GM12878 (cell line): Measurements from ENCODE around the gene HK2. TPM values are rescaled to one million over a fixed set of nuclear protein-coding genes. Genes with fewer than 3 reads are reported as not detected.

Experiments used
- ATAC-seq: fragments of 200-7000 bp; cut with Tn5 transposase; 3 replicates; pipeline ENCODE4 v1.9.1; 2020; ENCODE audit warnings: mild to moderate bottlenecking, moderate library complexity
- BruUV-seq: library from RNA; stranded (reverse); fragments of 400-500 nt; replicated peaks from 2 replicates; lab custom pipeline; 2021; lab: Mats Ljungman, UMichigan
- CTCF ChIA-PET: fragments of 300-600 bp; sonication (Branson Sonifier 250); formaldehyde crosslinking; extraction: SDS; loops from one replicate; lab custom pipeline; 2021; ENCODE audit warnings: inconsistent platforms; lab: Yijun Ruan, JAX
- POLR2A ChIA-PET: fragments of 350-600 bp; formaldehyde crosslinking; extraction: SDS; loops from one replicate; lab custom pipeline; 2021; ENCODE audit warnings: inconsistent platforms; lab: Charles Lee
- RAD21 ChIA-PET: fragments of 300-600 bp; sonication (Branson Sonifier 250); formaldehyde crosslinking; loops from one replicate; lab custom pipeline; 2023; ENCODE audit warnings: antibody characterized with exemption; ENCODE audit not compliant: unreplicated experiment; lab: Charles Lee
- SMC1A ChIA-PET: fragments of 300-600 bp; sonication (Branson Sonifier 250); formaldehyde crosslinking; loops from one replicate; lab custom pipeline; 2023; ENCODE audit not compliant: unreplicated experiment, uncharacterized antibody; lab: Charles Lee
- DNase-seq: peaks from one replicate; pipeline ENCODE4 v3.0.0-alpha.2; 2011; ENCODE audit warnings: low read depth, low spot score
- FAIRE-seq: peaks from 3 replicates; lab custom pipeline; 2011; peaks lifted over from hg19 to GRCh38; lab: Jason Lieb, UNC
- H2AFZ ChIP-seq: 2 replicates; pipeline ENCODE4 v1.6.0; 2011; ENCODE audit warnings: low read depth, low read length, control low read depth; ENCODE audit not compliant: control insufficient read depth
- H3K27ac ChIP-seq: 2 replicates; pipeline ENCODE4 v1.5.1; 2011; ENCODE audit warnings: control low read depth; ENCODE audit not compliant: control insufficient read depth, insufficient read depth
- H3K27me3 ChIP-seq, 2 experiments: replicated peaks in 1 of 2; 2 replicates each; pipeline versions ENCODE4 v1.6.0 to v1.6.1; 2011; ENCODE audit warnings: low read length in 1 of 2; ENCODE audit not compliant: control insufficient read depth in 2 of 2, insufficient read depth in 2 of 2
- H3K36me3 ChIP-seq, 2 experiments: 2 replicates each; pipeline ENCODE4 v1.5.1; 2011; ENCODE audit warnings: low read length in 1 of 2; ENCODE audit not compliant: control insufficient read depth in 2 of 2, insufficient read depth in 2 of 2
- H3K4me1 ChIP-seq: 2 replicates; pipeline ENCODE4 v1.6.1; 2011; ENCODE audit warnings: mild to moderate bottlenecking, low read length, moderate library complexity, mixed read lengths; ENCODE audit not compliant: control insufficient read depth, insufficient read depth
- H3K4me2 ChIP-seq: 2 replicates; pipeline ENCODE4 v1.6.0; 2011; ENCODE audit warnings: control low read depth; ENCODE audit not compliant: control insufficient read depth, insufficient read depth
- H3K4me3 ChIP-seq: fragments of 200-600 bp; sonication (generic); 2 replicates; pipeline ENCODE4 v1.5.1; 2016
- H3K79me2 ChIP-seq: 2 replicates; pipeline ENCODE4 v1.6.0; 2011; ENCODE audit warnings: low read length; ENCODE audit not compliant: control insufficient read depth, insufficient read depth
- H3K9ac ChIP-seq: 2 replicates; pipeline ENCODE4 v1.8.0; 2011; ENCODE audit warnings: low read length, control low read depth, mixed read lengths; ENCODE audit not compliant: control insufficient read depth, insufficient read depth
- H3K9me3 ChIP-seq: replicated peaks from 3 replicates; pipeline ENCODE4 v1.5.1; 2011; ENCODE audit warnings: mild to moderate bottlenecking, low read length; ENCODE audit not compliant: control insufficient read depth, insufficient read depth
- H4K20me1 ChIP-seq: 2 replicates; pipeline ENCODE4 v1.6.0; 2011; ENCODE audit not compliant: control insufficient read depth, insufficient read depth
- ATF7 ChIP-seq: fragments of 450-650 bp; IDR thresholded peaks from 2 replicates; pipeline ENCODE4 v1.6.1; 2016; ENCODE audit warnings: low read depth, mild to moderate bottlenecking
- BCL11A ChIP-seq: IDR thresholded peaks from 2 replicates; pipeline ENCODE4 v1.6.1; 2011; ENCODE audit warnings: low read depth, low read length
- CREB1 ChIP-seq: IDR thresholded peaks from 2 replicates; pipeline ENCODE4 v1.6.1; 2012; ENCODE audit warnings: low read depth, mild to moderate bottlenecking, inconsistent platforms
- CTCF ChIP-seq, 3 experiments: IDR thresholded peaks in 2 of 3; conservative IDR thresholded peaks in 1 of 3; 2 replicates each; pipeline ENCODE4 v1.5.1; 2011; ENCODE audit warnings: low read depth in 3 of 3, low read length in 3 of 3, mild to moderate bottlenecking in 3 of 3, control low read depth in 2 of 3, moderate library complexity in 2 of 3, inconsistent platforms in 1 of 3, mixed read lengths in 1 of 3; ENCODE audit not compliant: control insufficient read depth in 2 of 3, insufficient read depth in 1 of 3; ENCODE audit errors: extremely low read depth in 1 of 3
- EED ChIP-seq: sonication (generic); IDR thresholded peaks from 2 replicates; pipeline ENCODE4 v1.6.1; 2016; ENCODE audit warnings: antibody characterized with exemption, low read depth
- FOXK2 ChIP-seq: fragments of 450-650 bp; IDR thresholded peaks from 2 replicates; pipeline ENCODE4 v1.6.1; 2017; ENCODE audit warnings: mild to moderate bottlenecking, moderate library complexity
- GABPA ChIP-seq: IDR thresholded peaks from 2 replicates; pipeline ENCODE4 v1.6.1; 2014; ENCODE audit warnings: antibody characterized with exemption, low read depth, mild to moderate bottlenecking, inconsistent platforms
- PML ChIP-seq: IDR thresholded peaks from 2 replicates; pipeline ENCODE4 v1.6.1; 2012; ENCODE audit warnings: low read length, inconsistent platforms
- RELA ChIP-seq: fragments of 450-650 bp; IDR thresholded peaks from 2 replicates; pipeline ENCODE4 v1.8.0; 2014; ENCODE audit warnings: borderline replicate concordance; ENCODE audit not compliant: partially characterized antibody
- WGBS: methylation state at CpG from one replicate; pipeline ENCODE4 v1.1.6; 2016; ENCODE audit warnings: low lambda C conversion rate; ENCODE audit not compliant: insufficient replicate concordance, insufficient coverage; ENCODE audit errors: missing lambda C conversion rate; 5-methylcytosine and 5-hydroxymethylcytosine counted together
- in situ Hi-C: fragments of 300-500 bp; cut with MboI; formaldehyde crosslinking; loops from 9 replicates; pipeline ENCODE4 v1.14.3; 2018; ENCODE audit warnings: mixed read lengths
- intact Hi-C: fragments of 100-400 bp; cut with micrococcal nuclease; formaldehyde crosslinking; loops from one replicate; pipeline ENCODE4 v1.14.2; 2022; ENCODE audit not compliant: unreplicated experiment
- polyA plus RNA-seq, 11 experiments: library from polyadenylated mRNA; depleted of rRNA in 4 of 11; unstranded in 6 of 11; stranded (reverse) in 5 of 11; fragments of >200 nt; fragmentation: Nextera tagmentation in 4 of 11; fragmentation: Illumina TruSeq in 1 of 11; extraction: Ambion mirVana in 4 of 11; extraction: Trizol in 1 of 11; gene quantifications; 1 replicate in 1 of 11; 2 replicates in 10 of 11; pipeline versions ENCODE4 v1.2.1 to v1.2.3, GENCODE V29; 2011 to 2016; ENCODE audit warnings: inconsistent platforms in 2 of 11, missing spikeins in 2 of 11, low read depth in 1 of 11
- total RNA-seq, 4 experiments: library from RNA; depleted of rRNA in 3 of 4; stranded (reverse); fragments of >200 nt in 3 of 4; fragmentation: Illumina TruSeq in 1 of 4; extraction: Trizol in 1 of 4; gene quantifications; 2 replicates each; pipeline versions ENCODE4 v1.2.1 to v1.2.3, GENCODE V29; 2013 to 2021
- TF ChIP-seq, protein P1 (sequence below): fragments of 150-350 bp; IDR thresholded peaks from 2 replicates; pipeline ENCODE4 v1.6.1; 2016; ENCODE audit warnings: low read depth, low read length
- TF ChIP-seq, protein P2 (sequence below): IDR thresholded peaks from 2 replicates; pipeline ENCODE4 v1.6.1; 2012; ENCODE audit warnings: low read depth, low read length, improper control_type of control experiment

Gene HK2
- total and polyA plus RNA-seq, 10 of the 15 experiments (the other 5 are each of a cell fraction or from before 2014, with no cell fraction given), result 5.0 to 73.1 (median 20.2) TPM

DNA sequence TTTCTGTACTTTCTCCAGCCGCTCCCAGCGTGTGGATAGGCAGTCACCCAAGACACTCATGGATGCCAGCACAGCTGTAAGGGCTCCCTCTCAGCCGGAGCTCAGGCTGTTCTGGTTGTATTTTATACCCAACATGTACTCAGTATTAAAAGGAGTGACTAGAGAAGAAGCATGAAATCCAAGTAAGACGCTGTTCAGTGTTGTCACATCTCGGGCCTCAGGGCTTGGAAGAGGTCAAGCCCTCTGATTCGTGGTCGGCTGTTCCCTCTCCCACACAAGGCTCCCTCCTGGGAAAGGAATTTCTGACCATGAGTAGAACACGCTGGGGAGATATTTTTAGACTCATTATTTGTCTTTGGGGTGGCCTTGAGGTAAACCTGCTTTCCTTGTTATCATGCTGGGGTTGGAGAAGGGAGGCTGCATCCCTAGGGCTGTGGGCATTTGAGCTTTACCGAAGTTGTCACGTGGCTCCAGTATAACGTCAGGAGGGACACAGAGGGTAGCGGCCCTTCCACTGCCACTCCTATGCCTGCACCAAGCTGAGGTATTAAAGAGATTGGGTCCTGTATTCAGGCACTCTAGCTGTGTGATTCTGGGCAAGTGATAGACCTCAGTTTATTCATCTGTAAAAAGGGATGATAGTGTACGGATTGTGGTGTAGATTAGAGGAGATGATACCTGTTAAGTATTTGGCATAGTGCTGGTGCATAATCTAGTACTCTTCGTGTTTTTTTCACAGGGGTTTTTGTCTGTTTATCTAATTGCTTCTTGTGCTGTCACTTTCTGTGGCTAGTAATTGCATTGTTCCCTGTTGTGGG, 34.1 kb downstream of the HK2 start:
- CTCF ChIA-PET, result no interaction called here

More for the DNA sequence above, 34.1 kb downstream of the HK2 start:
- FAIRE-seq (no peak), ATAC-seq (no peak), DNase-seq (no peak)
- intact Hi-C loops, result no loop called here
- ChIA-PET POLR2A (no interaction called here), SMC1A (interaction anchor here (1.0 kb wide), 1 partner anchor 177 kb away, joined by 3 read pairs; no protein-coding TSS in a partner anchor), RAD21 (no interaction called here)
- H4K20me1 ChIP-seq, result peaks cover 8% of the 10 kb centered on the region; the same call in 1 of the 2 replicates
- no peak overlapping the region for H2AFZ ChIP-seq
- H3K36me3 ChIP-seq, result peaks cover 18 to 51% of the 10 kb centered on the region in 2 experiments
- peaks cover 26% of the 10 kb centered on the region for H3K79me2 ChIP-seq
- H3K9me3 ChIP-seq, result no peaks in the 10 kb centered on the region
- no peak overlapping the region for H3K4me2 ChIP-seq
- peaks cover 10% of the 10 kb centered on the region for H3K4me1 ChIP-seq
- no TSS peak for BruUV-seq
- no peak overlapping the region for H3K27ac ChIP-seq
- H3K9ac ChIP-seq, result no peak overlapping the region
- in situ Hi-C loops, result no loop called here
- H3K27me3 ChIP-seq, result no peaks in the 10 kb centered on the region
- TF ChIP-seq BCL11A (no peak), GABPA (no peak), EED (no peak), PML (no peak), CREB1 (no peak), ATF7 (no peak), CTCF (IDR thresholded peaks at IDR 0.05 in 2 of 3, conservative IDR thresholded peaks at IDR 0.05 in 1 of 3; ENCODE audit: control insufficient read depth in 2 of 3, extremely low read depth in 1 of 3, insufficient read depth in 1 of 3, low read depth in 3 of 3, low read length in 3 of 3) (no peak), FOXK2 (no peak), RELA (no peak)
- TF ChIP-seq, protein P1, sequence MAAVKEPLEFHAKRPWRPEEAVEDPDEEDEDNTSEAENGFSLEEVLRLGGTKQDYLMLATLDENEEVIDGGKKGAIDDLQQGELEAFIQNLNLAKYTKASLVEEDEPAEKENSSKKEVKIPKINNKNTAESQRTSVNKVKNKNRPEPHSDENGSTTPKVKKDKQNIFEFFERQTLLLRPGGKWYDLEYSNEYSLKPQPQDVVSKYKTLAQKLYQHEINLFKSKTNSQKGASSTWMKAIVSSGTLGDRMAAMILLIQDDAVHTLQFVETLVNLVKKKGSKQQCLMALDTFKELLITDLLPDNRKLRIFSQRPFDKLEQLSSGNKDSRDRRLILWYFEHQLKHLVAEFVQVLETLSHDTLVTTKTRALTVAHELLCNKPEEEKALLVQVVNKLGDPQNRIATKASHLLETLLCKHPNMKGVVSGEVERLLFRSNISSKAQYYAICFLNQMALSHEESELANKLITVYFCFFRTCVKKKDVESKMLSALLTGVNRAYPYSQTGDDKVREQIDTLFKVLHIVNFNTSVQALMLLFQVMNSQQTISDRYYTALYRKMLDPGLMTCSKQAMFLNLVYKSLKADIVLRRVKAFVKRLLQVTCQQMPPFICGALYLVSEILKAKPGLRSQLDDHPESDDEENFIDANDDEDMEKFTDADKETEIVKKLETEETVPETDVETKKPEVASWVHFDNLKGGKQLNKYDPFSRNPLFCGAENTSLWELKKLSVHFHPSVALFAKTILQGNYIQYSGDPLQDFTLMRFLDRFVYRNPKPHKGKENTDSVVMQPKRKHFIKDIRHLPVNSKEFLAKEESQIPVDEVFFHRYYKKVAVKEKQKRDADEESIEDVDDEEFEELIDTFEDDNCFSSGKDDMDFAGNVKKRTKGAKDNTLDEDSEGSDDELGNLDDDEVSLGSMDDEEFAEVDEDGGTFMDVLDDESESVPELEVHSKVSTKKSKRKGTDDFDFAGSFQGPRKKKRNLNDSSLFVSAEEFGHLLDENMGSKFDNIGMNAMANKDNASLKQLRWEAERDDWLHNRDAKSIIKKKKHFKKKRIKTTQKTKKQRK, result no peak
- TF ChIP-seq, protein P2, sequence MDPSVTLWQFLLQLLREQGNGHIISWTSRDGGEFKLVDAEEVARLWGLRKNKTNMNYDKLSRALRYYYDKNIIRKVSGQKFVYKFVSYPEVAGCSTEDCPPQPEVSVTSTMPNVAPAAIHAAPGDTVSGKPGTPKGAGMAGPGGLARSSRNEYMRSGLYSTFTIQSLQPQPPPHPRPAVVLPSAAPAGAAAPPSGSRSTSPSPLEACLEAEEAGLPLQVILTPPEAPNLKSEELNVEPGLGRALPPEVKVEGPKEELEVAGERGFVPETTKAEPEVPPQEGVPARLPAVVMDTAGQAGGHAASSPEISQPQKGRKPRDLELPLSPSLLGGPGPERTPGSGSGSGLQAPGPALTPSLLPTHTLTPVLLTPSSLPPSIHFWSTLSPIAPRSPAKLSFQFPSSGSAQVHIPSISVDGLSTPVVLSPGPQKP, result no peak
- WGBS, result 97% methylated on average over 14 of the region's 14 CpGs
- no peak overlapping the region for H3K4me3 ChIP-seq
